ENCODE data around the gene TCP11L1.

DNA sequence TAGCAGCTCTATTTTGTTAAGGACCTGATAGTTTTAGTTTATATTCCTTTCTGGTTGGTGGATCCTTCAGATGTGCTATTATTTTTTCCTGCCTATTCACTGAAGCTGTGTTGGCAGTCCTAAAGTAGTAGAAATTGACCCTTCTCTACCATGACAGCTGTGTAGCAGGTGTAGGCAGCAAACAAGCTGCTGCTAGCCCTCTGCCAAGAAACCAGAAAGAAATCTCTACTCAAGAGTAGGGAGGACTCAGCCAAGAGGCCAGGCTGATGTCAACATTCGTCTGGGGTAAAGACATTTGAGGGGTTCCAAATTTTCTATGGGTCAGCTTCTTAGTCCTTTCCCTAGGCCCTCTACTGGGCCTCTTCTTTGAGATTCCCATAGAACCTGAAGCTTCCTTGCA is 70.7 kb downstream of the TCP11L1 start:
- TF ChIP-seq, protein P1, sequence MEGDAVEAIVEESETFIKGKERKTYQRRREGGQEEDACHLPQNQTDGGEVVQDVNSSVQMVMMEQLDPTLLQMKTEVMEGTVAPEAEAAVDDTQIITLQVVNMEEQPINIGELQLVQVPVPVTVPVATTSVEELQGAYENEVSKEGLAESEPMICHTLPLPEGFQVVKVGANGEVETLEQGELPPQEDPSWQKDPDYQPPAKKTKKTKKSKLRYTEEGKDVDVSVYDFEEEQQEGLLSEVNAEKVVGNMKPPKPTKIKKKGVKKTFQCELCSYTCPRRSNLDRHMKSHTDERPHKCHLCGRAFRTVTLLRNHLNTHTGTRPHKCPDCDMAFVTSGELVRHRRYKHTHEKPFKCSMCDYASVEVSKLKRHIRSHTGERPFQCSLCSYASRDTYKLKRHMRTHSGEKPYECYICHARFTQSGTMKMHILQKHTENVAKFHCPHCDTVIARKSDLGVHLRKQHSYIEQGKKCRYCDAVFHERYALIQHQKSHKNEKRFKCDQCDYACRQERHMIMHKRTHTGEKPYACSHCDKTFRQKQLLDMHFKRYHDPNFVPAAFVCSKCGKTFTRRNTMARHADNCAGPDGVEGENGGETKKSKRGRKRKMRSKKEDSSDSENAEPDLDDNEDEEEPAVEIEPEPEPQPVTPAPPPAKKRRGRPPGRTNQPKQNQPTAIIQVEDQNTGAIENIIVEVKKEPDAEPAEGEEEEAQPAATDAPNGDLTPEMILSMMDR (IDR thresholded peaks at IDR 0.05), result no peak
- TF ChIP-seq, protein P2, sequence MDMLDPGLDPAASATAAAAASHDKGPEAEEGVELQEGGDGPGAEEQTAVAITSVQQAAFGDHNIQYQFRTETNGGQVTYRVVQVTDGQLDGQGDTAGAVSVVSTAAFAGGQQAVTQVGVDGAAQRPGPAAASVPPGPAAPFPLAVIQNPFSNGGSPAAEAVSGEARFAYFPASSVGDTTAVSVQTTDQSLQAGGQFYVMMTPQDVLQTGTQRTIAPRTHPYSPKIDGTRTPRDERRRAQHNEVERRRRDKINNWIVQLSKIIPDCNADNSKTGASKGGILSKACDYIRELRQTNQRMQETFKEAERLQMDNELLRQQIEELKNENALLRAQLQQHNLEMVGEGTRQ (CRISPR knock-in tag; IDR thresholded peaks at IDR 0.05), result no peak
- TF ChIP-seq NR3C1 (CRISPR knock-in tag; conservative IDR thresholded peaks at IDR 0.05; ENCODE audit: low read depth) (no peak), SOX15 (CRISPR knock-in tag; IDR thresholded peaks at IDR 0.05) (no peak), JUN (CRISPR knock-in tag; IDR thresholded peaks at IDR 0.05) (no peak)
- TF ChIP-seq, protein P3, sequence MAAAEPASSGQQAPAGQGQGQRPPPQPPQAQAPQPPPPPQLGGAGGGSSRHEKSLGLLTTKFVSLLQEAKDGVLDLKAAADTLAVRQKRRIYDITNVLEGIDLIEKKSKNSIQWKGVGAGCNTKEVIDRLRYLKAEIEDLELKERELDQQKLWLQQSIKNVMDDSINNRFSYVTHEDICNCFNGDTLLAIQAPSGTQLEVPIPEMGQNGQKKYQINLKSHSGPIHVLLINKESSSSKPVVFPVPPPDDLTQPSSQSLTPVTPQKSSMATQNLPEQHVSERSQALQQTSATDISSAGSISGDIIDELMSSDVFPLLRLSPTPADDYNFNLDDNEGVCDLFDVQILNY (CRISPR knock-in tag; IDR thresholded peaks at IDR 0.05), result no peak
- TF ChIP-seq, protein P4, sequence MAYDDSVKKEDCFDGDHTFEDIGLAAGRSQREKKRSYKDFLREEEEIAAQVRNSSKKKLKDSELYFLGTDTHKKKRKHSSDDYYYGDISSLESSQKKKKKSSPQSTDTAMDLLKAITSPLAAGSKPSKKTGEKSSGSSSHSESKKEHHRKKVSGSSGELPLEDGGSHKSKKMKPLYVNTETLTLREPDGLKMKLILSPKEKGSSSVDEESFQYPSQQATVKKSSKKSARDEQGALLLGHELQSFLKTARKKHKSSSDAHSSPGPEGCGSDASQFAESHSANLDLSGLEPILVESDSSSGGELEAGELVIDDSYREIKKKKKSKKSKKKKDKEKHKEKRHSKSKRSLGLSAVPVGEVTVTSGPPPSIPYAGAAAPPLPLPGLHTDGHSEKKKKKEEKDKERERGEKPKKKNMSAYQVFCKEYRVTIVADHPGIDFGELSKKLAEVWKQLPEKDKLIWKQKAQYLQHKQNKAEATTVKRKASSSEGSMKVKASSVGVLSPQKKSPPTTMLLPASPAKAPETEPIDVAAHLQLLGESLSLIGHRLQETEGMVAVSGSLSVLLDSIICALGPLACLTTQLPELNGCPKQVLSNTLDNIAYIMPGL (CRISPR knock-in tag; IDR thresholded peaks at IDR 0.05), result no peak

Measured in WTC11 (cell line).